Activated CD4-positive, alpha-beta T cell treated with anti-CD3 and anti-CD28 coated beads for 36 hours (primary cell): ENCODE data around the gene C2. TPM values are rescaled to one million over a fixed set of nuclear protein-coding genes. Genes with fewer than 3 reads are reported as not detected.
"Not testable (repeated sequence)": the region's sequence is repeated elsewhere in the genome, so short reads cannot be mapped to it uniquely, and the experiment has no call there.

ENCODE experiments used
- ATAC-seq: fragments of 200-7000 bp; cut with Tn5 transposase; one replicate; pipeline ENCODE4 v1.10.0; 2021; ENCODE audit warnings: mild to moderate bottlenecking, moderate library complexity
- CTCF ChIA-PET: fragments of 350-600 bp; sonication (Branson Sonifier 250); formaldehyde crosslinking; loops from one replicate; lab custom pipeline; 2021; ENCODE audit warnings: antibody characterized with exemption; lab: Charles Lee
- POLR2A ChIA-PET: fragments of 350-600 bp; sonication (Branson Sonifier 250); formaldehyde crosslinking; loops from one replicate; lab custom pipeline; 2021; ENCODE audit warnings: antibody characterized with exemption, inconsistent platforms; lab: Charles Lee
- DNase-seq: peaks from one replicate; pipeline ENCODE4 v3.0.0-alpha.2; 2020
- H3K27ac Mint-ChIP-seq: one replicate; pipeline ENCODE4 v1.8.0; 2021; ENCODE audit warnings: mixed read lengths
- H3K27me3 Mint-ChIP-seq: one replicate; pipeline ENCODE4 v1.8.0; 2021; ENCODE audit warnings: mixed read lengths
- H3K36me3 Mint-ChIP-seq: one replicate; pipeline ENCODE4 v1.8.0; 2021; ENCODE audit warnings: low read depth, mixed read lengths
- H3K4me1 Mint-ChIP-seq: one replicate; pipeline ENCODE4 v1.8.0; 2021; ENCODE audit warnings: mixed read lengths
- H3K4me3 Mint-ChIP-seq: one replicate; pipeline ENCODE4 v1.8.0; 2021; ENCODE audit warnings: mild to moderate bottlenecking, moderate library complexity, mixed read lengths
- H3K9me3 Mint-ChIP-seq: one replicate; pipeline ENCODE4 v1.8.0; 2021; ENCODE audit warnings: low read depth, mixed read lengths
- intact Hi-C, 2 experiments: fragments of 100-400 bp; cut with DNase I in 1 of 2; cut with micrococcal nuclease in 1 of 2; formaldehyde crosslinking; loops; one replicate each; pipeline versions ENCODE4 v1.14.2 to v1.15.1; 2022 to 2024; cut with DNase I, micrococcal nuclease
- total RNA-seq, 2 experiments: library from RNA; stranded (reverse); gene quantifications; one replicate each; pipeline ENCODE4 v1.2.3, GENCODE V29; 2021

The C2 gene
- total RNA-seq, 2 experiments from 2014 or later = 0.96 to 1.5 TPM

DNA sequence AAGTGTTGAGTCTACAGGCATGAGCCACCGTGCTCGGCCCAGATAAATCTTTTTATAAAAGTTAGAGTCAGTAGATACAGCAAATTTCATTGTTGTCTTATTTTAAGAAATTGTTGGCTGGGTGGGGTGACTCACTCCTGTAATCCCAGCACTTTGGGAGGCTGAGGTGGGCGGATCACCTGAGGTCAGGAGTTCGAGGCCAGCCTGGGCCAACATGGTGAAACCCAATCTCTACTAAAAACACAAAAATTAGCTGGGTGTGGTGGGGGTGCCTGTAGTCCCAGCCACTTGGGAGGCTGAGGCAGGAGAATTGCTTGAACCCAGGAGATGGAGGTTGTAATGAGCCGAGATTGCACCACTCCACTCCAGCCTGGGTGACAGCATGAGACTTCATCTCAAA is 19.3 kb upstream of the C2 start:
- H3K27me3 Mint-ChIP-seq, H3K27ac Mint-ChIP-seq, DNase-seq, H3K9me3 Mint-ChIP-seq, POLR2A ChIA-PET, intact Hi-C loops, CTCF ChIA-PET, ATAC-seq, H3K4me3 Mint-ChIP-seq, H3K36me3 Mint-ChIP-seq: not testable (repeated sequence)
- peaks cover 20% of the 10 kb centered on the region for H3K4me1 Mint-ChIP-seq

DNA sequence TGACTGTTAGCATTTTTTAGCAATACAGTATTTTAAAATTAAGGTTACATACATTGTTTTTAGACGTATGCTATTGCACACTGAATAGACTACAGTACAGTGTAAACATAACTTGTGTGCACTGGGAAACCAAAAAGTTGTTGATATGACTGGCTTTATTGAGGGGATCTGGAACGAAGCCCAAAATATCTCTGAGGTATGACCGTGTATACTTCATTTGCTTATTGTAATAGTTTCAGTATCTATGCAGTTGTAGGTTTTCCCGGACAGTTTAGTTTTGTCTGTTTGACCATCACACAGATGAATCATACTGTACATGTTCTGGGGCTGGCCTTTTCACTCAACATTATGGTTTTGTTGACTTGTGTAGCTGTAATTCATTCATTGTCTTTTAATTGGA is 18.7 kb upstream of the C2 start:
- POLR2A ChIA-PET = no interaction called here
- Mint-ChIP-seq H3K27ac (no peak overlapping the region), H3K36me3 (no peaks in the 10 kb centered on the region), H3K27me3 (no peaks in the 10 kb centered on the region), H3K4me3 (no peak overlapping the region), H3K9me3 (no peaks in the 10 kb centered on the region), H3K4me1 (peaks cover 20% of the 10 kb centered on the region)
- ATAC-seq = peak; percentile 57
- intact Hi-C loops = no loop called here
- no peak for DNase-seq
- CTCF ChIA-PET = no interaction called here

DNA sequence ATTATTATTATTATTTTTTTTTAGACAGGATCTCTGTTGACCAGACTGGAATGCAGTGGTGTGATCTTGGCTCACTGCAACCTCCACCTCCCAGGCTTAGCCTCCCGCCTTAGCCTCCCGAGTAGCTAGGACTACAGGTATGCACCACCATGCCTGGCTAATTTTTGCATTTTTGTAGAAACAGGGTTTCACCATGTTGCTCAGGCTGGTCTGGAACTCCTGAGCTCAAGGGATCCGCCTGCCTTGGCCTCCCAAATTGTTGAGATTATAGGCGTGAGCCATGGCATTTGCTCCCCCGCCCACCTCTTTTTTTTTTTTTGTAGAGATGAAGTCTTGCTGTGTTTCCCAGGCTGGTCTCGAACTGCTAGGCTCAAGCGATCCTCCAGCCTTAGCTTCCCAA is 18.2 kb upstream of the C2 start:
- H3K4me3 Mint-ChIP-seq, H3K9me3 Mint-ChIP-seq, CTCF ChIA-PET, ATAC-seq, H3K36me3 Mint-ChIP-seq, intact Hi-C loops, DNase-seq, H3K27ac Mint-ChIP-seq, H3K27me3 Mint-ChIP-seq: not testable (repeated sequence)
- peaks cover 20% of the 10 kb centered on the region for H3K4me1 Mint-ChIP-seq
- POLR2A ChIA-PET = interaction anchor here (0.6 kb wide), 1 partner anchor 170 kb away, joined by 3 read pairs; no protein-coding TSS in a partner anchor

DNA sequence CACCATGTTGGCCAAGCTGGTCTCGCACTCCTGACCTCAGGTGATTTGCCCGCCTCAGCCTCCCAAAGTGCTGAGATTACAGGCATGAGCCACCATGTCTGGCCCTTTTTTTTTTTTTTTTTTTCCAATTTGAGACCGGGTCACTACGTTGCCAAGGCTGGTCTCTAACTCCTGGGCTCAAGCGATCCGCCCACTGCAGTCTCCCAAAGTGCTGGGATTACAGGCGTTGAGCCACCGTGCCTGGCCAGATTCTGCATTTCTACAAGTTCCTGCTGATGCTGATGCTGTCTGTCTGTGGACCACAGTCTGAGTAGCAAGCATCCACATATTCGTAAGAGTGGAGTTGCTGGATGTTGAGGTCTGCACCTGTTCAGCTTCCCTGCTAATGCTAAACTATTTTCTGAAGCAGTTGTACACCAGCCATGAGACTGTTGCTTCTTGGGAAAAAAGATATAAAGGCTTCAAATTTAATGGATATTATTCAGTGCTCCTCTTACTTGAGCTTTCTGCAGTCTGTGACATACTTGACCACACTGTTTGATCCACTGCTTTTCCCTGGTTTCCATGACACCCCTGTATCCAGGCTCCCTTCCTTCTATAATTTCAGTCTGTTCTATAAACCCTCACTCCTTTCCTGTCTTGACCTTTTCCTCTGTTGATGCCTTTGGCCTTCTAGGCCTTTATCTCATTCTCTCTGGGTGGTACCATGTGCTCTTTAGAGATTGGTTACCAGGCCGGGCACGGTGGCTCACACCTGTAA is 15.5 kb upstream of the C2 start:
- DNase-seq = no peak
- H3K27me3 Mint-ChIP-seq = peaks cover 6% of the 10 kb centered on the region
- no peak for ATAC-seq
- H3K36me3 Mint-ChIP-seq = no peaks in the 10 kb centered on the region
- H3K27ac Mint-ChIP-seq = peak overlapping the region; percentile 1
- H3K4me1 Mint-ChIP-seq = peaks cover 20% of the 10 kb centered on the region
- ChIA-PET CTCF (interaction anchor here (0.6 kb wide), 1 partner anchor 44 kb away, joined by 3 read pairs; no protein-coding TSS in a partner anchor), POLR2A (no interaction called here)
- H3K4me3 Mint-ChIP-seq = no peak overlapping the region
- no peaks in the 10 kb centered on the region for H3K9me3 Mint-ChIP-seq
- intact Hi-C loops = loop anchor here in 1 of 2 experiments (1.0 kb wide), 1 partner anchor 10 kb away; the partner anchor contains the start of gene ZBTB12

DNA sequence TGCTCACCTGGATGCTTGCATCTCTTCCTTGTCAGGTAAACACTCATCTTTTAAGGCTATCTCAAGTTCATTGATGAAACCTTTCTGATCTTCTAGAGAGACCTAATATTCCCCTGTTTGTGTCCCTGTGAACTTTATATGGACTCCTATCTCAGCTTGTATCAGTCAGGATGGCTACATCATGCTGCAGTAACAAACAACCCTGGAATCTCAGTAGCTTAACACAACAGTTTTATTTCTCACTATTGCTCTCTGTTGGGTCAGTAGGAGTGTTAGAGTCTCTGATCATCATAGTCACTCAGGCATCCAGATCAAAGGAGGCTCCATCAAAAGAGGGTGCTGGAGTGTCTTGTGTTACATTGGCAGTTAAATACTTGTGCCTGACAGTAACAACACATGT is 12.2 kb upstream of the C2 start:
- ChIA-PET POLR2A (no interaction called here), CTCF (no interaction called here)
- intact Hi-C loops = no loop called here
- DNase-seq (no peak), ATAC-seq (no peak)
- Mint-ChIP-seq H3K4me1 (peaks cover 11% of the 10 kb centered on the region), H3K36me3 (no peaks in the 10 kb centered on the region), H3K27ac (no peak overlapping the region), H3K27me3 (peaks cover 6% of the 10 kb centered on the region), H3K9me3 (no peaks in the 10 kb centered on the region), H3K4me3 (no peak overlapping the region)

DNA sequence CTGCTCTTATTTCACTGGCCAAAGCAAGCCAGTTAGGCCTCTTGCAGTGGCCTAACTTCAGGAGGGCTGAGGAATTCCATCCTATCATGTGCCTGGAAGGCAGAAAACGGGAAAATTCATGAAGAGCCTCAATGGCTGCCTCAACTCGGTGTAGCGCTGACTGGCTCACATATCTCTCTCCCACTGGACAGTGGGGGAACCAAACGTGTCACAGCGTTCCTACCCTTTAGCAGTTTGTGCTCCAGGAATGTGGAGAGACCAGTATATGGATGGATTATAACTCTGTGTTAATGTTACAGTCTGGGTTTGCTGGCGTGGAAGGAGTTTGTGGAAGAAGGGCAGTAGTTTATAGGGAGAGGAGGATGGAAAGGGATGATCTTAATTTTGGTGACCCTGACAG is 11.8 kb upstream of the C2 start:
- ChIA-PET POLR2A (no interaction called here), CTCF (no interaction called here)
- Mint-ChIP-seq H3K4me1 (peaks cover 9% of the 10 kb centered on the region), H3K36me3 (no peaks in the 10 kb centered on the region), H3K27me3 (peaks cover 6% of the 10 kb centered on the region), H3K4me3 (no peak overlapping the region), H3K27ac (no peak overlapping the region), H3K9me3 (no peaks in the 10 kb centered on the region)
- ATAC-seq (no peak), DNase-seq (no peak)
- intact Hi-C loops = no loop called here

DNA sequence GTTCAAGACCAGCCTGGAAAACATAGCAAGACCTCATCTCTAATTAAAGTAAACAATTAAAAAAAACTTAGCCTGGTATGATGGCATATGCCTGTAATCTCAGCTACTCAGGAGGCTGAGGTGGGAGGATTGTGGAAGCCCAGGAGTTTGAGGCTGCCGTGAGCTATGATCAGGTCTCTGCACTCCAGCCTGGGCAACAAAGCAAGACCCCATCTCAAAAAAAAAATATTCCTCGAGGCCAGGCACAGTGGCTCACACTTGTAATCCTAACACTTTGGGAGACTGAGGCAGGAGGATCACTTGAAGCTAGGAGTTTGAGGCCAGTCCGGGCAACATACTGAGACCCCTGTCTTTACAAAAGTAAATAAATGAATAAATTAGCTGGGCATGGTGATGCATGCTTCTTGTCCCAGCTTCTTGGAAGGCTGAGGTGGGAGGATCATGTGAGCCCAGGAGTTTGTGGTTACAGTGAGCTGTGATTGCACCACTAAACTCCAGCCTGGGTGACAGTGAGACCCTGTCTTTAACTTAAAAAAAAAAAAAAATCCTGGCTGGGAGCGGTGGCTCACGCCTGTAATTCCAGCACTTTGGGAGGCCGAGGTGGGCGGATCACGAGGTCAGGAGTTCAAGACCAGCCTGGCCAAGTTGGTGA is 9.3 kb upstream of the C2 start:
- no peak overlapping the region for H3K27ac Mint-ChIP-seq
- CTCF ChIA-PET = interaction anchor here (0.6 to 1.8 kb wide), 4 partner anchors 18 to 379 kb away, joined by 3 to 6 read pairs (median 4); no protein-coding TSS in a partner anchor
- peaks cover 6% of the 10 kb centered on the region for H3K27me3 Mint-ChIP-seq
- no peaks in the 10 kb centered on the region for H3K36me3 Mint-ChIP-seq
- POLR2A ChIA-PET = no interaction called here
- ATAC-seq = no peak
- no peaks in the 10 kb centered on the region for H3K9me3 Mint-ChIP-seq
- intact Hi-C loops = no loop called here
- H3K4me1 Mint-ChIP-seq = no peaks in the 10 kb centered on the region
- no peak overlapping the region for H3K4me3 Mint-ChIP-seq
- DNase-seq = no peak

DNA sequence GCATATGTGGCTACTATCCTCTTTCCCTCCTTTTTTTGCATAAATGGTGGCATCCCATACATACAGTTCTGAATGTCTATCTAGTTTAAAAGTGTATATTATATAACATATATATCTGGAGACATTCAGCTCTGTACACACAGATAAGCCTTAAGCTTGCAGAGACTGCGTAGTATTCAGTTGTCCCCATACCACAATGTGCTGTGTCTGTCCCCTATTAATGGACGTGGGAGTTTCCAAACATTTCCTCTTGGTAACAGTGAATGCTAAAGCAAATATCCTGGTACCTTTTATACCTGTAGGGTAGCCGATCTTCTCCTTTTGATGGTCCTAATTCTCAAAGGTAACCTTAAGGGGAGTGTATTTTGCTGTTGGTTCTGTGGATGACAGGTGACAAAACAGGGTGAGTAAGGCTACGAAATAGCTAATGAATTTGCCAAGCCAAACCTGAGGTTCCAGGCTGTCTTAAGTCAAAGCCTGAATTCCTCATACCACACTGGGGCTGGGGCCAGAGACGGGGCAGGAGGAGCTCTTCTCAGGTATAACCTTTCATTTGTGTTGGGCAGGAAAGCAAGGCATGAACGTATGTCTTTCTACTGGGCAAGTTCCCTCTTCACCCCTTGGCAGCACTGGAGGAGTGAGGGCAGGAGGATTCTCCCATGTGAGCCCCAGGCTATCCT is 7.8 kb upstream of the C2 start:
- intact Hi-C loops = no loop called here
- Mint-ChIP-seq H3K27ac (no peak overlapping the region), H3K9me3 (no peaks in the 10 kb centered on the region), H3K4me3 (no peak overlapping the region), H3K4me1 (no peaks in the 10 kb centered on the region), H3K27me3 (peaks cover 6% of the 10 kb centered on the region), H3K36me3 (no peaks in the 10 kb centered on the region)
- ATAC-seq = no peak
- no peak for DNase-seq
- ChIA-PET CTCF (interaction anchor here (0.6 kb wide), 2 partner anchors 32 to 75 kb away, joined by 3 to 4 read pairs; no protein-coding TSS in a partner anchor), POLR2A (no interaction called here)

DNA sequence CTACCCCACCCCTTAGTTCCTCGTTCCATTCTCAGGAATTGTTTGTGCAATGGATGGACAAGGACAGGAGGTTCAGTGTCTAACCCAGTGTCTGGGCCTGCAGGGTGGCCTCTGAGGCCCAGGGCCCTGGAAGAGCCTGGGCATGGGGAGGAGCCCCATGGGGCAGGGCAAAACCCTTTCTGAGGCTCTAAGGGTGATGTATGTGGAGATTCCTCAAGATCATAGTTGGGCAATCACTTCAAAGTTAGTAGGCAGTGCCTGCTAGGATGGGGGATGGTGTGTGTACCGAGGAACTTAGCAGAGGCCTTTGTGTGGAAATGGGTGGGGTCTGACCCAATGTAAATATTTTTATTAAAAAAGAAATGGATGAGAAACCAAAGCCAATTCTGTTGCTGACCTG is 6.7 kb upstream of the C2 start:
- Mint-ChIP-seq H3K9me3 (no peaks in the 10 kb centered on the region), H3K27ac (no peak overlapping the region), H3K4me1 (no peaks in the 10 kb centered on the region), H3K27me3 (peaks cover 2% of the 10 kb centered on the region), H3K36me3 (no peaks in the 10 kb centered on the region), H3K4me3 (no peak overlapping the region)
- DNase-seq = no peak
- ChIA-PET POLR2A (no interaction called here), CTCF (interaction anchor here (1.2 kb wide), 1 partner anchor 25 kb away, joined by 4 read pairs; the partner anchor contains the start of gene CFB)
- intact Hi-C loops = no loop called here
- no peak for ATAC-seq

DNA sequence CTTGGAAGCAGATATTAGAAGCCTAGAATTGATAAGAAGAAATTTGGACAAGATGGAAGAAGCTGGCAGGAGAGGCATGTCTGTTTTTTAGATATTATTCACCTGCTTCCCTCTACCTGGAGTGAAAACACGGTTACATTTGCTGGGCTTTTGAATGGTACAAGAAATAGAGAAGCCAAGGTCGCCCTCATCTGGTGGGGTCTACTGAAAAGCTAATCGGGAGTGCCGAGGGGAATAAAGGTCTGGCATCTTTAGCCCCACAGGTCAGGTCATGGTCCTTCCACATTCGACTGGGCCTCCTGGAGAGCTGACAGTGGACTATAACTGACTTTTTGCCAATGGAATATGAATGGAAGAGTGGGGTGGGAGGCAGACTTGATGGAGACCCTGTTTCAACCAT is 4.6 kb upstream of the C2 start:
- POLR2A ChIA-PET = no interaction called here
- H3K4me1 Mint-ChIP-seq = no peaks in the 10 kb centered on the region
- H3K27ac Mint-ChIP-seq = no peak overlapping the region
- intact Hi-C loops = no loop called here
- peak; percentile 70 for ATAC-seq
- peak; percentile 60 for DNase-seq
- no peaks in the 10 kb centered on the region for H3K9me3 Mint-ChIP-seq
- no peaks in the 10 kb centered on the region for H3K36me3 Mint-ChIP-seq
- no peaks in the 10 kb centered on the region for H3K27me3 Mint-ChIP-seq
- no peak overlapping the region for H3K4me3 Mint-ChIP-seq
- CTCF ChIA-PET = interaction anchor here (0.5 to 0.9 kb wide), 4 partner anchors 56 to 306 kb away, joined by 3 to 5 read pairs (median 3); no protein-coding TSS in a partner anchor

DNA sequence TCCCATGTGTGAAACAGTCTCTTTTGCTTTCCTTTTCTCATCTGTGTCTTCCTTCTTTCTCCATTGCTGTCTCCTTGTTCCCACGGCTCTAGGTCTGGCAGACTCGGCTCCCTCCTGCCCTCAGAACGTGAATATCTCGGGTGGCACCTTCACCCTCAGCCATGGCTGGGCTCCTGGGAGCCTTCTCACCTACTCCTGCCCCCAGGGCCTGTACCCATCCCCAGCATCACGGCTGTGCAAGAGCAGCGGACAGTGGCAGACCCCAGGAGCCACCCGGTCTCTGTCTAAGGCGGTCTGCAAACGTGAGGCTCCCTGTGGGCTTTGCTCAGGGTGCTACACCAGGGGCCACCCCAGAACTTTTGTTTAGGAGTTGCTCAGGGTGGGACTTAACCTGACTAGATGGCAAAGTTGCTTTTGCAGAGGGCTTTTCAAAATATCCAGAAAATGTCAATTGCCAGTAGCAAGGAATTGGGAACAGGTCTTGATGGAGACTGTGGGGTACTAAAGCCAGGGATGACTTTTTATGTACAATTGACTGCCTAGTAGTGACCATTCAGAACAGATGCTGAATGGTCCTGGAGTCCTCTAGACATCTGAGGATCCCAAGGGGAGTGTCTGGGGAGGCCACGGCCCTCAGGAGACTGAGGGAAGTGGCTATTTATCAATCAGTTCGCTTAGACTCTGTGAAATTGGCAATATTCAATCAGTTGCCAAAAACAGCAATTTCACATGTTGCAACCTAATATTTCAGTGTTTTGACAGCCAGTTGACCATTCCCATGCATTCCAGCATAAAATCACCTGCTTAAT is 550 bp downstream of the C2 start:
- ChIA-PET POLR2A (no interaction called here), CTCF (interaction anchor here (0.6 kb wide), 1 partner anchor 93 kb away, joined by 3 read pairs; no protein-coding TSS in a partner anchor)

More for the DNA sequence above, 550 bp downstream of the C2 start:
- intact Hi-C loops = no loop called here
- DNase-seq (no peak), ATAC-seq (no peak)
- Mint-ChIP-seq H3K36me3 (no peaks in the 10 kb centered on the region), H3K27ac (no peak overlapping the region), H3K9me3 (no peaks in the 10 kb centered on the region), H3K27me3 (no peaks in the 10 kb centered on the region), H3K4me1 (no peaks in the 10 kb centered on the region), H3K4me3 (no peak overlapping the region)
